ENCODE data around the gene PDLIM7.

The PDLIM7 gene

GRCh38 chr5:177443144-177443983 lies 54.0 kb downstream of the PDLIM7 start:
- Histone ChIP-seq H3K4me3 (replicated peaks; ENCODE audit: insufficient read depth, low read length) (no peak overlapping the region), H3K27me3 (ENCODE audit: insufficient read depth, poor library complexity, severe bottlenecking) (no peaks in the 10 kb centered on the region), H3K27ac (replicated peaks) (no peak overlapping the region)
- peak in 1 of 2 experiments; percentile 22 for DNase-seq (ENCODE audit: low read depth in 1 of 2, low spot score in 1 of 2)
- TF ChIP-seq POLR2AphosphoS5 (IDR thresholded peaks at IDR 0.05; ENCODE audit: low read depth), result peak; percentile 71
- no peak for TF ChIP-seq REST (IDR thresholded peaks at IDR 0.05; ENCODE audit: insufficient replicate concordance, low read depth)
- TF ChIP-seq GABPA (IDR thresholded peaks at IDR 0.05; ENCODE audit: low read depth), result no peak
- TF ChIP-seq SPI1 (IDR thresholded peaks at IDR 0.05; ENCODE audit: borderline replicate concordance, low read depth), result no peak

- TF ChIP-seq SPI1 (IDR thresholded peaks at IDR 0.05; ENCODE audit: borderline replicate concordance, low read depth) (no peak), REST (IDR thresholded peaks at IDR 0.05; ENCODE audit: insufficient replicate concordance, low read depth) (no peak), POLR2AphosphoS5 (IDR thresholded peaks at IDR 0.05; ENCODE audit: low read depth) (peak; percentile 64), CTCF (IDR thresholded peaks at IDR 0.05; ENCODE audit: insufficient read depth, low read length) (no peak), GABPA (IDR thresholded peaks at IDR 0.05; ENCODE audit: low read depth) (no peak)
- peak in 1 of 2 experiments; percentile 36 for DNase-seq (ENCODE audit: low read depth in 1 of 2, low spot score in 1 of 2)
- H3K27ac ChIP-seq (replicated peaks), result no peak overlapping the region
- no peaks in the 10 kb centered on the region for H3K27me3 ChIP-seq (ENCODE audit: insufficient read depth, poor library complexity, severe bottlenecking)
- no peak overlapping the region for H3K4me3 ChIP-seq (replicated peaks; ENCODE audit: insufficient read depth, low read length)
Measured at GRCh38 chr5:177442066-177442826, 55.2 kb downstream of the PDLIM7 start.

- H3K4me3 ChIP-seq (replicated peaks; ENCODE audit: insufficient read depth, low read length), result no peak overlapping the region
- TF ChIP-seq POLR2AphosphoS5 (IDR thresholded peaks at IDR 0.05; ENCODE audit: low read depth) (0 out of 2 replicates have a peak, but pooled peaks have one; percentile 1), GABPA (IDR thresholded peaks at IDR 0.05; ENCODE audit: low read depth) (no peak)
- no peak overlapping the region for H3K27ac ChIP-seq (replicated peaks)
- peak in 1 of 2 experiments; percentile 34 for DNase-seq (ENCODE audit: low read depth in 1 of 2, low spot score in 1 of 2)
- no peaks in the 10 kb centered on the region for H3K27me3 ChIP-seq (ENCODE audit: insufficient read depth, poor library complexity, severe bottlenecking)
Measured at GRCh38 chr5:177440990-177441780, 56.2 kb downstream of the PDLIM7 start.

GRCh38 chr5:177440211-177440989 lies 57.0 kb downstream of the PDLIM7 start:
- DNase-seq (ENCODE audit: low read depth in 1 of 2, low spot score in 1 of 2), result no peak
- H3K4me3 ChIP-seq (replicated peaks; ENCODE audit: insufficient read depth, low read length), result no peak overlapping the region
- no peak overlapping the region for H3K27ac ChIP-seq (replicated peaks)
- no peaks in the 10 kb centered on the region for H3K27me3 ChIP-seq (ENCODE audit: insufficient read depth, poor library complexity, severe bottlenecking)
- no peak for TF ChIP-seq GABPA (IDR thresholded peaks at IDR 0.05; ENCODE audit: low read depth)
- no peak for TF ChIP-seq CTCF (IDR thresholded peaks at IDR 0.05; ENCODE audit: insufficient read depth, low read length)
- TF ChIP-seq POLR2AphosphoS5 (IDR thresholded peaks at IDR 0.05; ENCODE audit: low read depth), result peak; percentile 68
- TF ChIP-seq SPI1 (IDR thresholded peaks at IDR 0.05; ENCODE audit: borderline replicate concordance, low read depth), result no peak
- TF ChIP-seq REST (IDR thresholded peaks at IDR 0.05; ENCODE audit: insufficient replicate concordance, low read depth), result no peak

All from HL-60 (cell line).